ENCODE data around the gene SAFB2. TPM values are rescaled to one million over a fixed set of nuclear protein-coding genes. Genes with fewer than 3 reads are reported as not detected.

SAFB2 gene
- polyA plus RNA-seq, 4 donors, result 38.8 to 83.2 (median 79.3) TPM

DNA sequence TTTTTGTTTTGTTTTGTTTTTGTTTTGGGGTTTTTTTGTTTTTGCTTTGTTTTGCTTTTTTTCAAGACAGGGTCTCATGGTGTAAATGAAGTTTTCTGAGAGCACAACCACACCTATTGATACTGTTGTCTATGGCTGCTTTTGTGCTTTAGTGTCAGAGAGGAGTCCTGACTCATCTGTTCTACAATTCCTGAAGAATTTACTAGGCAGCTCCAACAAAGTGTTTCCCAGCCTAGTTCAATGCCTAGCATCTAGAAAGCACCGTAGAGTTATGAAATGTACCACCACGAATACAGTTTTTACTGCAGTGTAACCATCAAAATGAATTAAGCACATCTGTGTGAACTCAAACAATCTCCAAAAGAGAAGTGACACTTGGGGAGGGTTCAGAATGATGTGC is 21.5 kb upstream of the SAFB2 start:
- no peaks in the 10 kb centered on the region for H3K9me3 ChIP-seq (ENCODE audit: control insufficient read depth in 2 of 2, insufficient read depth in 1 of 2, low read depth in 1 of 2, low read length in 1 of 2)
- DNase-seq (no peak), FAIRE-seq (no peak)
- no peak overlapping the region for H3K4me3 ChIP-seq (ENCODE audit: low read depth in 1 of 3, low read length in 3 of 3)
- WGBS, 3 donors, result 91 to 94% (median 93%) methylated on average over 2 of the region's 2 CpGs
- H3K4me1 ChIP-seq (ENCODE audit: control insufficient read depth in 3 of 3, insufficient read depth in 2 of 3, low read depth in 1 of 3, low read length in 2 of 3), result no peaks in the 10 kb centered on the region
- H3K27me3 ChIP-seq (ENCODE audit: control insufficient read depth in 3 of 3, insufficient read depth in 3 of 3, low read length in 3 of 3), result no peaks in the 10 kb centered on the region
- H3K27ac ChIP-seq (ENCODE audit: low read depth in 1 of 3, low read length in 2 of 3), result no peak overlapping the region
- peaks cover 19 to 53% (median 33%) of the 10 kb centered on the region in 3 donors for H3K36me3 ChIP-seq (ENCODE audit: control insufficient read depth in 3 of 3, insufficient read depth in 2 of 3, low read depth in 1 of 3, low read length in 3 of 3)

DNA sequence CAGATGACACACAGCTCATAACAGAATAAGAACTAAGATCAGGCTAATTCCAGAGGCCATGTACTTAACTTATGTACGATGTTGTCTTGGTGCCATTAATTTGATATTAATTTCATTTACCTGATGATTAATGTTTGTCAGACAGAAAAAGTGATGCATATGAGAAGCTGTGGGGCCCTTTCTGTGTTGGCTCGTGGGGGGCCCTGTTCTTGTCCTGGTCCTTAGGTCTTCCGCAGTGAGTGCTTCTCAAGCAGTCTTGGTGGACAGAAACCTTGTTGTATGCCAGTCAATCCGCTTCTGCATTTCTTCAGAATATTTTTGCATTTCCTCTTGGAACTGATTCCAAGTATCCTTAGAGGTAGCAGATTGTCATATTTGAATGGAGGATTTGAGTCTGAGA is 20.5 kb upstream of the SAFB2 start:
- no peak for DNase-seq
- Histone ChIP-seq H3K4me3 (ENCODE audit: low read depth in 1 of 3, low read length in 3 of 3) (no peak overlapping the region), H3K27ac (ENCODE audit: low read depth in 1 of 3, low read length in 2 of 3) (no peak overlapping the region), H3K4me1 (ENCODE audit: control insufficient read depth in 3 of 3, insufficient read depth in 2 of 3, low read depth in 1 of 3, low read length in 2 of 3) (no peaks in the 10 kb centered on the region), H3K27me3 (ENCODE audit: control insufficient read depth in 3 of 3, insufficient read depth in 3 of 3, low read length in 3 of 3) (no peaks in the 10 kb centered on the region), H3K9me3 (ENCODE audit: control insufficient read depth in 2 of 2, insufficient read depth in 1 of 2, low read depth in 1 of 2, low read length in 1 of 2) (no peaks in the 10 kb centered on the region), H3K36me3 (ENCODE audit: control insufficient read depth in 3 of 3, insufficient read depth in 2 of 3, low read depth in 1 of 3, low read length in 3 of 3) (peaks cover 19 to 59% (median 30%) of the 10 kb centered on the region in 3 donors)
- WGBS, 3 donors, result 89 to 91% (median 91%) methylated on average over 4 of the region's 4 CpGs
- FAIRE-seq, result no peak

DNA sequence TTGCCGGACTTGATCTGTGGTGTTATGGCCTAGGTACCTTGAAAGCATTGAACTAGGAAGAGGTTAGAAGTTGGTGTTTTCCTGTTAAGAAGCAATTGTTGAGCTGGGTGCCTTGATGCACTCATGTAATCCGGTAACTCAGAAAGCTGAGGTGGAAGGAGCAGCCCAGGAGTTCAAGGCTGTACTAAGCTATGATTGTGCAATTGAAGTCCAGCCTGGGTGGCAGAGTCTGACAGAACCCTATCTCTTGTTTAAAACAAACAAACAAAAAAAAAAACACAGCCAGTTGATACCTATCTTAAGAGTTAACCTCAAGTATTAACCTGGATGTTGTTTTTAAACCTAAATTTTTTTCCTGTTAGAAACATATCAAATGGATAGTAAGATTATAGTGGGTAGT is 19.6 kb upstream of the SAFB2 start:
- no peak overlapping the region for H3K4me3 ChIP-seq (ENCODE audit: low read depth in 1 of 3, low read length in 3 of 3)
- H3K27ac ChIP-seq (ENCODE audit: low read depth in 1 of 3, low read length in 2 of 3), result no peak overlapping the region
- no peaks in the 10 kb centered on the region for H3K27me3 ChIP-seq (ENCODE audit: control insufficient read depth in 3 of 3, insufficient read depth in 3 of 3, low read length in 3 of 3)
- H3K4me1 ChIP-seq (ENCODE audit: control insufficient read depth in 3 of 3, insufficient read depth in 2 of 3, low read depth in 1 of 3, low read length in 2 of 3), result no peaks in the 10 kb centered on the region
- no peaks in the 10 kb centered on the region for H3K9me3 ChIP-seq (ENCODE audit: control insufficient read depth in 2 of 2, insufficient read depth in 1 of 2, low read depth in 1 of 2, low read length in 1 of 2)
- DNase-seq, result peak in 1 of 2 donors; percentile 18
- no peak for FAIRE-seq
- 77 to 88% (median 81%) methylated on average over 2 of the region's 2 CpGs for WGBS, 3 donors
- peaks cover 15 to 56% (median 23%) of the 10 kb centered on the region in 3 donors for H3K36me3 ChIP-seq (ENCODE audit: control insufficient read depth in 3 of 3, insufficient read depth in 2 of 3, low read depth in 1 of 3, low read length in 3 of 3)

DNA sequence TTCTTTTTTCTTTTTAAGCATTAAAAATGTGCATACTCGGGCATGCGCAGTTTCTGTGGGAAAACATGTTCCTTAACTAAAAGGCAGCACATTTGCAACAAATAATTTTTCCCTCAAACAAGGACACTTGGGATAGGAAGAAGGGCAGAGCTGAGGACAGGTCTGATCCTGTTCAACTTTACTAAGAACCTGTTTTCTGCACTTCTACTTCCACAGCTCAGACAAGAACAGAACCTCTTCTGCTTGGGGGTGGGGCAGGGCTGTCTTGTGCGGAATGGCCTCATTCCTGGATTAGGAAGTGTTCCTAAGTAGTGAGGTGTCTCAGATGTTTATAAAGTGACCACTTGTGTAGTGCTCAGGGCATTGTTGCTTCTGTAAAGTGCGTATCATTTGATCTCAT is 18.6 kb upstream of the SAFB2 start:
- FAIRE-seq, result no peak
- H3K4me3 ChIP-seq (ENCODE audit: low read depth in 1 of 3, low read length in 3 of 3), result no peak overlapping the region
- no peaks in the 10 kb centered on the region for H3K27me3 ChIP-seq (ENCODE audit: control insufficient read depth in 3 of 3, insufficient read depth in 3 of 3, low read length in 3 of 3)
- peaks cover 15 to 51% (median 17%) of the 10 kb centered on the region in 3 donors for H3K36me3 ChIP-seq (ENCODE audit: control insufficient read depth in 3 of 3, insufficient read depth in 2 of 3, low read depth in 1 of 3, low read length in 3 of 3)
- no peaks in the 10 kb centered on the region for H3K9me3 ChIP-seq (ENCODE audit: control insufficient read depth in 2 of 2, insufficient read depth in 1 of 2, low read depth in 1 of 2, low read length in 1 of 2)
- WGBS, 3 donors, result 91 to 97% (median 95%) methylated on average over 4 of the region's 4 CpGs
- no peaks in the 10 kb centered on the region for H3K4me1 ChIP-seq (ENCODE audit: control insufficient read depth in 3 of 3, insufficient read depth in 2 of 3, low read depth in 1 of 3, low read length in 2 of 3)
- DNase-seq, result no peak
- H3K27ac ChIP-seq (ENCODE audit: low read depth in 1 of 3, low read length in 2 of 3), result no peak overlapping the region

DNA sequence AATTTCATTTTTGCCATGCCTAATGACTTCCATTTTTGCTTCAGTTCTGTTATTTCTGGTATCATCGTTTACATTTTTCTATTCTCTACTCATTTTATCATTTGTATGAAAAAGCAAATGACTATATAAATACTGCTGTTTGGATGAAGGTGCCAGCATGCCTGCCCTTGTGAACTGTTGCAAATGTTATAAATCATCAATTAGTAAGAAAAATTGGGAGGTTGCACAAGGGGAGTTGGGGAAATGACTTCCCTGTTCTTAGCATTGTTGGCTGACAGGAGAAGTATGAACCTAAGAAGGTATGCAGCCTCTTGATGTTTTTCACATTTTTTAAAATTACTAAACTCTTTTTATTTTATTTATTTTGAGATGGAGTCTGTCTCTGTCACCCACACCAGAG is 15.4 kb upstream of the SAFB2 start:
- no peak for FAIRE-seq
- Histone ChIP-seq H3K27me3 (ENCODE audit: control insufficient read depth in 3 of 3, insufficient read depth in 3 of 3, low read length in 3 of 3) (no peaks in the 10 kb centered on the region), H3K36me3 (ENCODE audit: control insufficient read depth in 3 of 3, insufficient read depth in 2 of 3, low read depth in 1 of 3, low read length in 3 of 3) (peaks cover 8 to 41% (median 11%) of the 10 kb centered on the region in 3 donors), H3K9me3 (ENCODE audit: control insufficient read depth in 2 of 2, insufficient read depth in 1 of 2, low read depth in 1 of 2, low read length in 1 of 2) (no peaks in the 10 kb centered on the region), H3K4me1 (ENCODE audit: control insufficient read depth in 3 of 3, insufficient read depth in 2 of 3, low read depth in 1 of 3, low read length in 2 of 3) (no peaks in the 10 kb centered on the region), H3K4me3 (ENCODE audit: low read depth in 1 of 3, low read length in 3 of 3) (no peak overlapping the region), H3K27ac (ENCODE audit: low read depth in 1 of 3, low read length in 2 of 3) (no peak overlapping the region)
- 42 to 52% (median 48%) methylated on average over 1 of the region's 1 CpG for WGBS, 3 donors
- DNase-seq, result no peak

DNA sequence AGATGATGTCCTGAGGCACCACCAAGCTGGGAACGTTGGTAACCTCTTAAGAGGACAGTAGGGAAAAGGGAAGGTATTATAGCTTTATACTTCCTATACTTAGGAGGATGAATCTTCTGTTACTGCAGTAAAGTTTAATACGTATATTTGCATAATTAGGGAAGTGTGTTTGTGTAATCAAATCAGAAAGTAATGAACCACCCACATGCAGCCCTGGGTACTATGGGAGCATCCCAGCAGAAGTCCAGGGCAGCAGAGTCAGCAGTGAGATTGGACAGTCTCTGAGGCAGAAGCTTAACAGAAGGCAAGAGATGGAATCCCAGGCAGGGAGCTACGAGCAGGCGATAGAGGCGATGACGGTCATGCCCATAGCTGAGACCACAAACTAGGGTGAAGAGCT is 12.9 kb upstream of the SAFB2 start:
- FAIRE-seq, result no peak
- 77 to 85% (median 82%) methylated on average over 6 of the region's 6 CpGs for WGBS, 3 donors
- Histone ChIP-seq H3K4me3 (ENCODE audit: low read depth in 1 of 3, low read length in 3 of 3) (no peak overlapping the region), H3K4me1 (ENCODE audit: control insufficient read depth in 3 of 3, insufficient read depth in 2 of 3, low read depth in 1 of 3, low read length in 2 of 3) (peaks cover 0 to 3% (median 2%) of the 10 kb centered on the region in 3 donors), H3K36me3 (ENCODE audit: control insufficient read depth in 3 of 3, insufficient read depth in 2 of 3, low read depth in 1 of 3, low read length in 3 of 3) (peaks cover 2 to 24% (median 3%) of the 10 kb centered on the region in 3 donors), H3K9me3 (ENCODE audit: control insufficient read depth in 2 of 2, insufficient read depth in 1 of 2, low read depth in 1 of 2, low read length in 1 of 2) (no peaks in the 10 kb centered on the region), H3K27me3 (ENCODE audit: control insufficient read depth in 3 of 3, insufficient read depth in 3 of 3, low read length in 3 of 3) (no peaks in the 10 kb centered on the region), H3K27ac (ENCODE audit: low read depth in 1 of 3, low read length in 2 of 3) (no peak overlapping the region)
- DNase-seq, result no peak

DNA sequence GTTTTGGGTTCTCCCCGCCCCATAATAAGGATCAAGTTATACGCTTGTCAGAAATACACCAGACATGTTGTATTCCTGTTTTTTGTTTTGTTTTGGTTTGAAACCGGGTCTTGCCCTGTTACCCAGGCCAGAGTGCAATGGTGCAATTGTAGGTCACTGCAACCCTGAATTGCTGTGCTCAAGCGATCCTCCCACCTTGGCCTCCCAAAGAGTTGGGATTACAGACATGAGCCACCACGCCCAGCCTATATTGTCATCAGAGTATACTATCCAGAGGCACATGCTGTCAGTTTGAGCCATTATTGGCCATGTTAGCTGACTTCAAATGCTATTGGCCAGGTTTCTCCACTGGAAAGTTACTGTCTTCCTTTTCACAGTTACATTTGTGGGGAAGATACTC is 10.1 kb upstream of the SAFB2 start:
- FAIRE-seq, result no peak
- no peaks in the 10 kb centered on the region for H3K27me3 ChIP-seq (ENCODE audit: control insufficient read depth in 3 of 3, insufficient read depth in 3 of 3, low read length in 3 of 3)
- H3K4me1 ChIP-seq (ENCODE audit: control insufficient read depth in 3 of 3, insufficient read depth in 2 of 3, low read depth in 1 of 3, low read length in 2 of 3), result peaks cover 0 to 3% (median 2%) of the 10 kb centered on the region in 3 donors
- peaks cover 5 to 31% (median 5%) of the 10 kb centered on the region in 3 donors for H3K36me3 ChIP-seq (ENCODE audit: control insufficient read depth in 3 of 3, insufficient read depth in 2 of 3, low read depth in 1 of 3, low read length in 3 of 3)
- H3K4me3 ChIP-seq (ENCODE audit: low read depth in 1 of 3, low read length in 3 of 3), result no peak overlapping the region
- peak in 1 of 2 donors; percentile 18 for DNase-seq
- H3K27ac ChIP-seq (ENCODE audit: low read depth in 1 of 3, low read length in 2 of 3), result no peak overlapping the region
- H3K9me3 ChIP-seq (ENCODE audit: control insufficient read depth in 2 of 2, insufficient read depth in 1 of 2, low read depth in 1 of 2, low read length in 1 of 2), result no peaks in the 10 kb centered on the region
- WGBS, 3 donors, result 73 to 75% (median 74%) methylated on average over 5 of the region's 5 CpGs

DNA sequence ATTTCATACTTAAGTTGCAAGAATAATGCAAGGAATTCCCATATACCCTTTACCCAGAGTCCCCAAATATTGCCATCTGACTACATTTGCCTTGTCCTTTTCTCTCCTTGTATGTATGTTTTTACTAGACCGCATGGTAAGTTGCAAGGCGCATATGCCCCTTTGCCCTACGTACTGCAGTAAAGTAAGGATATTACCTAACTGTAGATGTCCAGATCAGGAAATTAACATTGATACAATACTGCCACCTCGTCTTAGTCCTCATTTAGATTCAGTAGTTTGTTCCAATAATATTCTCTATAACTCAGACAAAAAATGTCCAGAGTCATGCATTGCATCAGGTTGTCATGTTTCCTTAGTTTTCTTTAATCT is 9.7 kb upstream of the SAFB2 start:
- DNase-seq, result peak in 1 of 2 donors; percentile 9
- no peaks in the 10 kb centered on the region for H3K9me3 ChIP-seq (ENCODE audit: control insufficient read depth in 2 of 2, insufficient read depth in 1 of 2, low read depth in 1 of 2, low read length in 1 of 2)
- peaks cover 0 to 3% (median 2%) of the 10 kb centered on the region in 3 donors for H3K4me1 ChIP-seq (ENCODE audit: control insufficient read depth in 3 of 3, insufficient read depth in 2 of 3, low read depth in 1 of 3, low read length in 2 of 3)
- WGBS, 3 donors, result 54 to 61% (median 57%) methylated on average over 4 of the region's 4 CpGs
- H3K36me3 ChIP-seq (ENCODE audit: control insufficient read depth in 3 of 3, insufficient read depth in 2 of 3, low read depth in 1 of 3, low read length in 3 of 3), result peaks cover 5 to 32% (median 10%) of the 10 kb centered on the region in 3 donors
- no peak overlapping the region for H3K4me3 ChIP-seq (ENCODE audit: low read depth in 1 of 3, low read length in 3 of 3)
- no peaks in the 10 kb centered on the region for H3K27me3 ChIP-seq (ENCODE audit: control insufficient read depth in 3 of 3, insufficient read depth in 3 of 3, low read length in 3 of 3)
- H3K27ac ChIP-seq (ENCODE audit: low read depth in 1 of 3, low read length in 2 of 3), result no peak overlapping the region
- FAIRE-seq, result no peak

DNA sequence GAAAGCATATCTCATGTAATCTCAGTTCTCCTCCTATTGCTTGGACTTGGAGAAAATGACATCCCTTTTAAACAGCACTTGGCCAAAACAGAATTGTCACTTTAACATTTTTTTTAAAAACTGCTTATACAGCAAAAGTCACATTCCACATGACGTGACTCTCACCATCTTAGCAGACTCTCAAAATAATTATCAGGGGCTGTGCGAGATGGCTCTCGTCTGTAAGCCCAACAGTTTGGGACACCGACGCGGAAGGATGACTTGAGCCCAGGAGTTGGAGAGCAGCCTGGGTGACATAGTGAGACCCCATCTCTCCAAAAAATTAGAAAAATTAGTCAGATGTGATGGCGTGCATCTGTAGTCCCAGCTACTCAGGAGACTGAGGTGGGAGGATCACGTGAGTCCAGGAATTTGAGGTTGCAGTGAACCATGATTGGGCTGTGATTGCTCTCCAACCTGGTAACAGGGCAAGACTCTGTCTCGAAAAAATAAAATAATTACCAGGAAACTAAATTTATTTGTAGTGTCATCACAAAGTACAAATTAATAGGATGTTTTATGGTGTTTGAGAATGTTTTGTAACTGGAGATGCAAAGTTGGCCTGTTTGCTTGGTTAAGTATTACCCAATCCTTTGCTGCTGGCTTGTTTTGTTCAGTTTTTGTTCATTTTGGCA is 9.1 kb upstream of the SAFB2 start:
- WGBS, 3 donors, result 72 to 86% (median 82%) methylated on average over 9 of the region's 9 CpGs
- Histone ChIP-seq H3K4me3 (ENCODE audit: low read depth in 1 of 3, low read length in 3 of 3) (no peak overlapping the region), H3K27ac (ENCODE audit: low read depth in 1 of 3, low read length in 2 of 3) (no peak overlapping the region), H3K27me3 (ENCODE audit: control insufficient read depth in 3 of 3, insufficient read depth in 3 of 3, low read length in 3 of 3) (no peaks in the 10 kb centered on the region), H3K4me1 (ENCODE audit: control insufficient read depth in 3 of 3, insufficient read depth in 2 of 3, low read depth in 1 of 3, low read length in 2 of 3) (peaks cover 0 to 3% (median 2%) of the 10 kb centered on the region in 3 donors), H3K36me3 (ENCODE audit: control insufficient read depth in 3 of 3, insufficient read depth in 2 of 3, low read depth in 1 of 3, low read length in 3 of 3) (peaks cover 6 to 35% (median 10%) of the 10 kb centered on the region in 3 donors), H3K9me3 (ENCODE audit: control insufficient read depth in 2 of 2, insufficient read depth in 1 of 2, low read depth in 1 of 2, low read length in 1 of 2) (no peaks in the 10 kb centered on the region)
- DNase-seq (no peak), FAIRE-seq (no peak)

Data from small intestine (tissue), 7 donors.